ENCODE results near the gene ULK4.

Gene ULK4

DNA sequence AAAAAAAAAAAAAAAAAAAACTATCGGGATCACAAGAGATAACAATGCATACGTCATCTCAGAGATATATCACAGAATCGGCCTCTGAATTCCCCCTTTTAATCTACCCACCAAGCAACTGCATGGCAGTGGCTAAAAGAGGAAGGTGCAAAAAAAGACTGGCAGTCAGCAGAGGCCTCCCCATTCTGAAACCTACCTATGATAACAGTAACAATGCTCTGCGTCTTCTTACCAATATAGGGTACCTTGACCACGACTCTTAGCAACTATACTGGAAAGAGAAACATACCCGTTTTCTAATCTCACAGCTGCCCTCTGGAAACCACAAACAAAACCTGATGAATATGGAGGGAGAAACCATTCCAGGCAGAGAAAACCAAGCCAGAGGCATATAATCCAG lies 106.9 kb downstream of the ULK4 start:
- no peaks in the 10 kb centered on the region for H3K36me3 ChIP-seq (replicated peaks)
- H3K27ac ChIP-seq, result no peak overlapping the region
- TF ChIP-seq, protein P1, sequence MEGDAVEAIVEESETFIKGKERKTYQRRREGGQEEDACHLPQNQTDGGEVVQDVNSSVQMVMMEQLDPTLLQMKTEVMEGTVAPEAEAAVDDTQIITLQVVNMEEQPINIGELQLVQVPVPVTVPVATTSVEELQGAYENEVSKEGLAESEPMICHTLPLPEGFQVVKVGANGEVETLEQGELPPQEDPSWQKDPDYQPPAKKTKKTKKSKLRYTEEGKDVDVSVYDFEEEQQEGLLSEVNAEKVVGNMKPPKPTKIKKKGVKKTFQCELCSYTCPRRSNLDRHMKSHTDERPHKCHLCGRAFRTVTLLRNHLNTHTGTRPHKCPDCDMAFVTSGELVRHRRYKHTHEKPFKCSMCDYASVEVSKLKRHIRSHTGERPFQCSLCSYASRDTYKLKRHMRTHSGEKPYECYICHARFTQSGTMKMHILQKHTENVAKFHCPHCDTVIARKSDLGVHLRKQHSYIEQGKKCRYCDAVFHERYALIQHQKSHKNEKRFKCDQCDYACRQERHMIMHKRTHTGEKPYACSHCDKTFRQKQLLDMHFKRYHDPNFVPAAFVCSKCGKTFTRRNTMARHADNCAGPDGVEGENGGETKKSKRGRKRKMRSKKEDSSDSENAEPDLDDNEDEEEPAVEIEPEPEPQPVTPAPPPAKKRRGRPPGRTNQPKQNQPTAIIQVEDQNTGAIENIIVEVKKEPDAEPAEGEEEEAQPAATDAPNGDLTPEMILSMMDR (IDR thresholded peaks at IDR 0.05; ENCODE audit: low read depth, low read length, missing control alignments), result no peak
- H3K27me3 ChIP-seq (replicated peaks), result no peaks in the 10 kb centered on the region
- in situ Hi-C loops (cut with HindIII; ENCODE audit: low pct_ligation_motif_present, low sequenced_read_pairs), result no loop called here
- no peak for DNase-seq
- H3K4me3 ChIP-seq (ENCODE audit: low read depth, low read length), result no peak overlapping the region

DNA sequence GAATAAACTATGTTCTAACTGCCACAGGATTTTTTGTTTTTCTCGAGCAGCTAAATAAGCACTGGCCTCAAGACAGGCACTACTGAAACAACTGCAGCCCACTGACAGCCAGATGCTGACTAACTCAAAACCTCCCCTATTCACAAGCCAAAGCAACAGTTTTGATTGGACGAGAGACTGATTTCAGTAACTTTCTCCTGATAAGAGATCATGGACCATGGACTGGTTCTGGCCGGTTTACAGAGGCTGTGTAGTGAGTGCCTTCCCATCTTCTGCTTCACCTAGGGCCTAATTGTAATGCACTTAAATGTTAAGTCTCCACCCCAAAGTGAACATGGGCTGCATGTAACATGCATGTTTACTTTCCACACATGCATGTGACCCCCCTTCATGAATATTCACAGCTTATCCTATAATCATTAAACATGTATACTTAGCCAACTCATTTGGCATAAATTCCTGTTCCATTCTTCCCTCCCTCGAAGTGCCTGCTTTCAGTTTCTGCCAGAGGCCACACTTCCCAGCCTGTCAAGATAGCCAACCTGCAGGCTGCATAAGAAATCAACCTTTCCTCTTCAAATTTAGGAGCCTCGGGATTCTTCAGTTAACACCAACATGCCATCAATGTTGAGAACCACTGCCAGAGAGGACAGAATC lies 108.2 kb downstream of the ULK4 start:
- Histone ChIP-seq H3K27me3 (replicated peaks) (no peaks in the 10 kb centered on the region), H3K27ac (no peak overlapping the region), H3K36me3 (replicated peaks) (no peaks in the 10 kb centered on the region), H3K4me3 (ENCODE audit: low read depth, low read length) (no peak overlapping the region)
- DNase-seq, result no peak
- TF ChIP-seq, protein P1 (IDR thresholded peaks at IDR 0.05; ENCODE audit: low read depth, low read length, missing control alignments), result no peak
- in situ Hi-C loops (cut with HindIII; ENCODE audit: low pct_ligation_motif_present, low sequenced_read_pairs), result no loop called here

DNA sequence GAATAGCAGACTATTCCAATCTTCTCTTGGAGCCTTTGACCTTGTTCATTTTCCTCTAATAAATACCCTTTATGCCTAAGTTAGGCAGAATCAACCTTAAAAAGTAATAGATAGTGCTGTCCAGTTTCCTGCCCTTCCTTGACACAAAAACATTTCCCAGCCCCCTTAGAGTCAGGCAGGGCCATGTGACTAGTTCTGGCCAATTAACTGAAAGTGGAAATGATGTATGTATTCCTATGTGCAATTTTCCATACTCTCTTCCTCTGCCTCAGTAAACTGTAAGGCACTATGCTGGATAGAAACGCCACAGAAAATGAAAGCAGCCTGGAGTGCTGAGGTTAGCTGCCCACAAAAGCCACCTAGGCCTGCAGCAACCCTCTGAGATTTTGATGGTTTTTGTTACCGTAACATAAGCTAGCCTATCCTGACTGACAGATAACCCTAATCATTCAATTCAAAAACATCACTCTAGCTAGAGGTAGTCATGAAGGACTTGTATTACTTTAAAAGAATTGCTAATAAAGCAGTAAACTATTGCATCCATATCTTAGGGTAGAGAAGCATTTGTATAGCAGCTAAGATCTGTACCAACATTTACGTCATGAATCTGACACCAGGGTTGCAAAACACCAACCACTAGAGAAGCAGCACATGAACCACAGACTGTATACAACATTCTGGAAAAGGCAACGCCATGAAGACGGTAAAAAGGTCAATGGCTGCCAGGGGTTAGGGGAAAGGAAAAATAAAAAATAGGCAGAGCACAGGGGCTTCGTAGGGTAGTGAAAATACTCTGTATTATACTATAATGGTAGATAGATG lies 112.9 kb downstream of the ULK4 start:
- in situ Hi-C loops (cut with HindIII; ENCODE audit: low pct_ligation_motif_present, low sequenced_read_pairs), result no loop called here
- no peak for DNase-seq
- Histone ChIP-seq H3K27me3 (replicated peaks) (no peaks in the 10 kb centered on the region), H3K27ac (no peak overlapping the region), H3K4me3 (ENCODE audit: low read depth, low read length) (no peak overlapping the region), H3K36me3 (replicated peaks) (no peaks in the 10 kb centered on the region)
- TF ChIP-seq, protein P1 (IDR thresholded peaks at IDR 0.05; ENCODE audit: low read depth, low read length, missing control alignments), result no peak

DNA sequence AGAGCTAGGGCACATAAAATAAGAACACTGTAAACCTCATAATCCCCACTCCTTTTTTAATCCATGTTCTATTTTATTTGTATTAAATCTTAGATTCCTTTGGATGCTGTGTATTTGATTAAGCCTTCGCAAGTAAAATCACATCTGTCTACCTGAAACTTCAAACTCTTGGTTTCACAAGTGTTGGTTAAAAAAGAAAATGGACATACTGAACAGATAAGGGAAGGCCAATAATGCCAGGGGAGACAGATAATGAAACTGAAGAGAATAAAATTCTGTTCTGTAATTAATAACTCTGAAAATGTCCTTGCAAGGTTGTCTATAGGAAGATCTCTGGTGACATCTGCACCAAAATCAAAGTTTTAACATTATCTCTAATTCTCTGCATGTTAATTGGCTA lies 114.2 kb downstream of the ULK4 start:
- Histone ChIP-seq H3K27ac (no peak overlapping the region), H3K4me3 (ENCODE audit: low read depth, low read length) (no peak overlapping the region), H3K27me3 (replicated peaks) (no peaks in the 10 kb centered on the region), H3K36me3 (replicated peaks) (no peaks in the 10 kb centered on the region)
- no peak for DNase-seq
- in situ Hi-C loops (cut with HindIII; ENCODE audit: low pct_ligation_motif_present, low sequenced_read_pairs), result no loop called here
- TF ChIP-seq, protein P1 (IDR thresholded peaks at IDR 0.05; ENCODE audit: low read depth, low read length, missing control alignments), result no peak

DNA sequence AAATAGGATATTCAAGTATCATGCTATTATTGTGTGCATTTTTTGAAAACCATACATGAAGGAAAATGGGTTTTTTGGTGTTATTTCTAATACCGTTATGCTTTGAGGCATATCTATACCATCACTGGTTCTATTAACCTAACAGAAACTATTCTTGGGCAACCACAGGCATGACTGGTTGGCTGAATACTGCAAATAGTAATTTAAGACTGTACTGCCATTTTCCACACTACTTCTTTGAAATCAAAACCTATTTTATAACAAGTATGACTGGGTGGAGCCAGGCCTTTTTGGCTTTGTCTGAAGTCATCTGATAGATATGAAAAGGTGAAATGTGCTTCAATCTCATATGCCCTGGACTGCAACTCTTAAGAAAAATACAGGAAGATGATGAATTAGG lies 115.1 kb downstream of the ULK4 start:
- Histone ChIP-seq H3K27me3 (replicated peaks) (no peaks in the 10 kb centered on the region), H3K4me3 (ENCODE audit: low read depth, low read length) (no peak overlapping the region), H3K36me3 (replicated peaks) (no peaks in the 10 kb centered on the region), H3K27ac (no peak overlapping the region)
- DNase-seq, result no peak
- in situ Hi-C loops (cut with HindIII; ENCODE audit: low pct_ligation_motif_present, low sequenced_read_pairs), result no loop called here
- TF ChIP-seq, protein P1 (IDR thresholded peaks at IDR 0.05; ENCODE audit: low read depth, low read length, missing control alignments), result no peak

All from brain microvascular endothelial cell (primary cell).